SHP77 (cell line): ENCODE measurements around the gene STK33.

ENCODE experiments used
- DNase-seq, 2 experiments: peaks; one replicate each; lab custom pipeline; 2025; lab: John Stamatoyannopoulos, UW

STK33 gene

DNA sequence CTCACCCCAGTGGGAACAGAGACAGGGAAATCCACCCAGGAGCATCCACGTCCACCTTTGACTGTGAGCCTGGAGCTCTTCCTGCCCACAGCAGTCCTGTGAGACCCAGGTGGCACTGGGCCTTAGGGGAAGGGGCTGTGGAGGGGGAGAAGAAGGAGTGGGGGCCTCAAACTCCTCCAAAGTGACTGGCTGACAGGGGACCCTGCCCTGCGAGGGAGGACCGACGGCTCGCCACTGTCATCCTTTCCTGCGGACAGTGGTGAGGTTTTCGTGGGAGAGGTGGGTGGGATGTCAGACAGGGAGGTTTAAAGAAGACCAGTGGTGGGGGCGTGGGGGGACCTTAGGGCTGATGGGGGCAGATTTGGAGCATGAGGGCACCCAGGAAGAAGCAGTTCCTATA, 237.8 kb downstream of the STK33 start:
- DNase-seq: no peak

DNA sequence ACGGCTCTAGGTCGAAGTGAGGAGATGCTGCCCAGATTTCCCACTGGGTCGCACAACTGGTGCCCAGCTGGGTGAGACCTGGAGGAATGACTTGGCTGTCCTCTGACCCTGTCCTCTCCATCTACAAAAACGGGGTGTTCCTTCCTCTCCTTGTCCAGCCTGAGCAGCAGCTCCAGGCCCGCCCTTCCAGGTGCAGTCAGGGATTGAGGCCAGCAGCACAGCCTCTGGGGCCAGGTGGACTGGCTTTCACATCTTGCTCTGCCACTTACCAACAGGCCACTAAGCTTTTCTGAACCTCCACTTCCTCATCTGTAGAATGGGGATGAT, 238.6 kb downstream of the STK33 start:
- no peak for DNase-seq

- no peak for DNase-seq
Measured at GRCh38 chr11:8354622-8355415, 239.2 kb downstream of the STK33 start.

- DNase-seq: no peak
Measured at GRCh38 chr11:8352876-8353505, 241.0 kb downstream of the STK33 start.

DNA sequence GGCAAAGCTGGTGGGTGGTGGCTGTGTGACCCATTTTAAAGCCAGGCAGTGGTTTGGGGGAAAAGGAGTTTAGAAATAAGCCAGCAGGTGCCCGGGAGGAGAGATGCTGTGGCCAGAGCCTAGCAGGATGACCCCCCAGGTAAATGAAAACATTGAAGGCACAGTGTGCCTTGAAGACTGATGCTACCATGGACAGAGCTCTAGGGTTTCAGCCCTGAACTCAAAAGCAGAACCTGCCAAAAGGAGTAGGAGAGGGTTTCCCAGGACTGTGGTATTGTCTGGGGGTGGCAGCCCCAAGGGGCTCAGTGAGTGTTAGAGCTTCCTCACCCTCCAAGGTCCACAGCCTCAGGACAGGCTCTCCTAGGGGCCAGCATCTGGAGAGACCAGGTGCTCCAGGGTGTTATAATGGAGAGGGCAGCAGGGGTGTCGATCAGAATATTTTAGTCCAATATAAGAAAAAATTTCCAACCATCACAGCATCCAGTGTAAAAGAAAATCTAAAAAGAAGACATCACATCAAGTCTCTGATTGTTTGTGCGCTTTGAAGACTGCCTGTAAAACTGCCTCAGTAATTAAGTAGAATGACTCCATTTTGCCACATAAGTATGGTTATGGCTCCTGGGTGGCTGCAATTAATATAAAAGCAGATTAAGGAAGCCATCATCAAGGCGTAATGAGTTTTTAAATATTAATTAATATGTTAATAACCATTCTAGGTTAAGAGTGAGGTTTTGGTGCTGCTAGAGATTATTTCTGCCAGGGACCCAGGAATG, 241.7 kb downstream of the STK33 start:
- no peak for DNase-seq

DNA sequence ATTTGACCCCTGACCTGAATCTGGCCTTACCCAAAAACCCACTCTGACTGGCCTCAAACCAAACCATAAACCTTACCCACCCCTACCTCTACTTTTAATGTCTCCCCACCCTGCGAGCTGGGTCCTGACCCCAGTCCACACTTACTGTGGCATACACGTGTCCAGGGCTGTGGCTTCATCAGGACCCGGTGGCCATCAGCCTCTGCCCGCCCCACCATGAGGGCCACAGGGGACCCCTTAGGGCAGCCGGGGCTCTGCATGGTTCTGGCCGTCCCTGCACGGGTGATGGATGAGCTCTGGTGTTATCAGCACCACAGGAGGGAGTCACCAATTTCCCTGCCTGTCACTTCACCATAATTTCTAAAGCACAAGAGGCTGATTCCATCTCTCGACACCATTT, 242.8 kb downstream of the STK33 start:
- DNase-seq: no peak

DNA sequence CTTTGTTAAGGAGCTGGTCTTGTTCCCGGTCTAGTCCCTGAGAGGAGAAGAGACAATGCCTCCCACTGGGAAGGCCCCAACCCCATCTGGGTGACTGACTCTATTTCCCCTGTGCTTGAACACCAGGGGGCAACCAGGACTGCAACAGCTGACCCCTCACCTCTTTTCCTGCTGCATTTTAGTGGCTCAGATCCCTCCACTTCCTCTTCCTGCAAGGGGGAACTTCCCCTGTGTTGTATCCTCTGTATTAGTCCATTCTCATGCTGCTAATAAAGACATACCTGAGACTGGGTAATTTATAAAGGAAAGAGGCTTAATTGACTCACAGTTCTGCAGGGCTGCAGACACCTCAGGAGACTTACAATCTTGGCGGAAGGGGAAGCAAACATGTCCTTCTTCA, 246.1 kb downstream of the STK33 start:
- no peak for DNase-seq

GRCh38 chr11:8346157-8346755, 247.8 kb downstream of the STK33 start:
- no peak for DNase-seq

GRCh38 chr11:8345179-8345578, 248.8 kb downstream of the STK33 start:
- DNase-seq: no peak

DNA sequence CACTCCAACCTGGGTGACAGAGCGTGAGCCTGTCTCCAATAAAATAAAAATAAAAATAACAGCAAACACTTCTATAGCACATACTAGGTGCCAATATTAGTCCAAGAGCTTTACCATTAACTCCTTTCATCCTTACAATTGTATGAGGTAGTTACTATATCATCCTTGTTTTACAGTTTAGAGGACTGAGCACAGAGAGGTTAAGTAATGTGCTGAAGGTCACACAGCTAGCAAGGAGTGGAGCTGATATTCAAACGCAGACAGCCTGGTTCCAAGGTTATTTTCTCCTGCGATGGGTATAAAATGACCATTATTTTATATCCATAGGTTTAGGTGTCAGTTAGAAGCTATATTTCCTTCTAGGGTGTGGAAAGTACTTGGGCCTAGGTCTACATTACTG, 249.7 kb downstream of the STK33 start:
- no peak for DNase-seq

GRCh38 chr11:8342821-8343681, 251.0 kb downstream of the STK33 start:
- no peak for DNase-seq

DNA sequence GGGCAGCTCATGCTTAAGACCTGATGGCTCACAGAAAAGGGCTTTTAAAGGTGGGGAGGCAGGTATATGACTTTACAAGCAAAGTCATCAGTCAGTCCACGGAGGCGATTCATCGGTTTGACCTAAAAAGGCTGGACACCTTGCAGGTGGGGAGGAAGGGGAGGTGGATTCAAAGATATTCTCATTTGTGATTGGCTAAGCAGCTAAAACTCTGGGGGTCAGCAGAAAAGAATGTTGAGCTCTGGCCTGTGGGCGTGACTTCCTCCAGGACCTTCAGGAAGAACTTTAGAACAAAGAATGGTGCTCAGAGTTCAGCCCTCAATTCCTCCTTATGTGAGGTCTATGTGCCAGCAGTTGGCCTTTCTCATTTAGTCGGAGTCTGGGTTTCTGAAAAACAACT, 252.0 kb downstream of the STK33 start:
- DNase-seq: no peak
